NCI-H1048 (cell line): ENCODE measurements around the gene SPATS1.

Source experiments
- DNase-seq: peaks from one replicate; lab custom pipeline; 2025; lab: John Stamatoyannopoulos, UW

Gene SPATS1, protein sequence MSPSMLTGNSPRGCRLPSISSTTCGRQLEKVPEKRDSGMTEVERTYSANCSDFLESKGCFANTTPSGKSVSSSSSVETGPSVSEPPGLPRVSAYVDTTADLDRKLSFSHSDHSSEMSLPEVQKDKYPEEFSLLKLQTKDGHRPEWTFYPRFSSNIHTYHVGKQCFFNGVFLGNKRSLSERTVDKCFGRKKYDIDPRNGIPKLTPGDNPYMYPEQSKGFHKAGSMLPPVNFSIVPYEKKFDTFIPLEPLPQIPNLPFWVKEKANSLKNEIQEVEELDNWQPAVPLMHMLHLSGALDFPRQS

DNA sequence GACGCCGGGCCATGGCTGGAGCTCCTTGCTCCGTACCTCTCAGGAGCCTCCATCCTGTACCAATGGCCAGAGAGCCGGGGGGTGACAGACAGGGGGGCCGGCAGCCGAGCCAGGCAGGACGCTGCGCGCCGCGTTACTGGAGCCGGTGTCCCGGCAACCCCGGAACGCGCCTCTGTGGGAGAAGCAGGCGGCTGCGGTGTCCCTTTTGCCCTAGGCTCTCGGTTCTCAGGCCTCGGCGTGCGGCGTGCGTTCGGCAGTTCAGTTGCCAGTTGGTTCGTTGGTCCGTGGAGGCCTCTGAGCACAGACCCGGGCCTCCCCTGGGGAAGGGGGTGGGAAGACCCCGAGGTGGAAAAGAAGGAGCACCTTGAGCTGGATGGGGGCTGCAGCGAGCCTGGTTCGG is at the start of gene SPATS1:
Gene SPATS1 (plus strand): TSS at position 162 of the 400 bp plus-strand sequence. CDS start 446 bp downstream, outside the sequence.
- no peak for DNase-seq

DNA sequence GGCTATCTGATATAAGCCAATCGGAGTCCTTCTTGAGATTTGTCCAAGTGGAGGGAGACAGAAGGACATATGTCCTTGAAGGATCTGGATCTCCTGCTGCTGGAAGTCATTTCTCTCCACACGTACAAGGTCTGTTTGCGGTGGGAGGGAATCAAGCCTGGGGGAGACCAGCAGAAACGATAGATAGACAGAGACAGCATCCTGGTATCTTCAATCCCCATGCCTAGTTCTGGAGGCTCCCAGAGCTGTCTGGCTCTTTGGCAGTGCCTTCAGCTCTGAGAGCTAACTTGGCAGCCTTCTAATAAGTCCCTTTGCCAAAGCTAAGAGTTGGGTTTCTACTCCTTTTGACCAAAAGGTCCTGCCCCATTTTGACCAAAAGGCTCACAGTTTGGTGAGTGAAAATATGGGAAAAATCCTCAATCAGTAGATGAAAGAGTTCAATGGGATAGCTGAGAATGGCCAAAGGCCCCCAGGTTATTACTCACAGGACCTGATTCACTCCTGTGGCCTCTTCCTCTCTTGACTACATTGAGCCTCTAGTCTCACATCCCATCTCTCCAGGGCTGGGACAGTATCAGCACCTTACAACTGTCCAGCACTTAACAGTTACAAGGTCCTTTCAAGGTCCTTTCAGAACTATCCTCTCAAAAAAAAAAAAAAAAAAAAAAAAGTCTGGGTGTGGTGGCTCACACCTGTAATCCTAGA is 49.6 kb upstream of the SPATS1 start:
- no peak for DNase-seq

DNA sequence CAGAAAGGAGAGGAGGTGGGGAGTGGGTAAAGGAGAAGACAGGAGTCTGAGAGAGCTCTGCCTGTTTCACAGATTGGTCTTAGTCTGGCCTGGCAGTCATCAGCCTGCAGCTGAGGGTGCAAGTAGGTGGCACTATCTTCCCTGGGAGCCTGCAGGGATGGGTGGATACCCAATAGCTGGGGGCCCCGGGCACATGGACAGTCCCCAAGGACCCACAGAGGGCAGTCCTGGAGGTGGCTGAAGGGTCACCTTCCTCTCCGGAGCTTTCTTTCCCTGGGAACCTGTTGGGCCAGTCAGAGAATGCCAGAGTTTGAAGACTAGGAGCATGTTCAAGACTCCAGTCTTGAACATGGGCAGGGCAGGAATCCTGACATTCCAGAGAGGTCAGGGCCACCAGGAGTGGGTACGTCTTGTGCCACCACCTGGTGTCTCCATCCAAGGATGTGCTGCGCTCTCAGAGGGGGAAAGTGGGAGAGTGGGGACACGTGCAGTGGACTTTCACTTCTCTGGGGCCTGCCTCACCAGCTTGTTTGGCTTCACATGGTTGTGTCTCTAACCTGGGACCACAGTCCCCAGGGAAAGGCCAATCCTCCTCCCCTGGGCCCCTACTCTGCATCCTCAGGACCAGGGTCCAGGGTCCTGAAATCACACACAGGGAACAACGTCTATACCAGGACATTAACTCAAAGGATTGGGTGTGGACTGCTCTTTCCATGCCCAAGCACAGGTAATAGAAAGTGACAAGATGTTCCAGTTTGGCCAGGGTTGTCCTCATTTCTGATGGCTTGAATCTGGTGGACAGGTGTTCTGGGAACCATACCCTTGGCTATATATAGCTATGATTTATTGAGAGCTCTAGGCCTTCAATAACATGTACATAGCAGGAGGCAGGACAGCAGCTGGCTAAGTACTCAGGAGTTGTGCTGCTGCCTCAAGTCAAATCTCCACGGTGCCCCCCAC is 47.3 kb upstream of the SPATS1 start:
- no peak for DNase-seq

DNA sequence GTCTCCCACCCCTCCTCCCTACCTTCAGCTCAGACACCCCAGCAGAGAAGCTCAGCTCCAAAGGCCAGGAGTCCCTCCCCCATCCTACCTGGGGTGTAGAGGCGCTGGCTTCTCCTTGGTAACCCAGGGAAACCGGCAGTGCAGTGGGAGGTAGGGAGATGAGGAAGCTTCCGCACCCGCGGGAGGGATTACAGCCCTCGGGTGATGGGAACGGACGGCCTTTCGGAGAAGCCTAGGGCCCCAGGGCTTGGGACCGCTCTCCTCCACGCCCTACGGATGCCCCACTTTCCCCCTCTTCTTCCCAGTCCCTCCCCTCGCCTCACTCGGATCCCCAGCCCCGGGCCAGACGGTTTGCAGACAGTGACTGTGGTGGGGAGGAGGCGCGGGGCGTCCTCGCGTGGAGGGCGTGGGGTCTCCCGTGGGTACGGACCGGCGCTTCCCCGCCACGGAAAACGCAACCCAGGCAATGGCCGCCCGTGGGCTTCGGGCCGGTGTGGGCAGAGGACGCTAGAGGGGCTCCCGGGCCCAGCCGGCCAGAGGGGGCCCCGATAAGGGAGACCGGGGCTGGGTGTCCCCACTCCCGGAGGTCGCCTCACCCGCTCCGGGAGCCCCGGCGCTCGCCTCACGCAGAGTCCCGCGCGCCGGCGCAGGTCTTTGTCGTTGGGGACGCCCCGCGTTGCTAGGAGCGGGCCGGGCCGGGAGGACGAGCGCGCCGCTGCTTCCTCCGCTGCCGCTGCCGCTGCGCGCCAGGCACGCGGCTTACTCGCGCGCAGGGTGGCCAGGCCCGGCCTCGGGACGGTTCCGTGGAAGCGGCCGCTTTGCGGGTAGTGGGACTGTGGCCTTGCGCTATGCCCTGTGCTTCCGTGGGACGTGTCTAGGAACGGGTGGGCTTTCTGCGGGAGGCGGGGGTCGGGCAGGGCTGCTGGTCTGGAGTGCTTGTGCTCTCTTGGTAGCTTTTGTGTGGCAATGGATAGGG is 45.1 kb upstream of the SPATS1 start:
- DNase-seq, result no peak

DNA sequence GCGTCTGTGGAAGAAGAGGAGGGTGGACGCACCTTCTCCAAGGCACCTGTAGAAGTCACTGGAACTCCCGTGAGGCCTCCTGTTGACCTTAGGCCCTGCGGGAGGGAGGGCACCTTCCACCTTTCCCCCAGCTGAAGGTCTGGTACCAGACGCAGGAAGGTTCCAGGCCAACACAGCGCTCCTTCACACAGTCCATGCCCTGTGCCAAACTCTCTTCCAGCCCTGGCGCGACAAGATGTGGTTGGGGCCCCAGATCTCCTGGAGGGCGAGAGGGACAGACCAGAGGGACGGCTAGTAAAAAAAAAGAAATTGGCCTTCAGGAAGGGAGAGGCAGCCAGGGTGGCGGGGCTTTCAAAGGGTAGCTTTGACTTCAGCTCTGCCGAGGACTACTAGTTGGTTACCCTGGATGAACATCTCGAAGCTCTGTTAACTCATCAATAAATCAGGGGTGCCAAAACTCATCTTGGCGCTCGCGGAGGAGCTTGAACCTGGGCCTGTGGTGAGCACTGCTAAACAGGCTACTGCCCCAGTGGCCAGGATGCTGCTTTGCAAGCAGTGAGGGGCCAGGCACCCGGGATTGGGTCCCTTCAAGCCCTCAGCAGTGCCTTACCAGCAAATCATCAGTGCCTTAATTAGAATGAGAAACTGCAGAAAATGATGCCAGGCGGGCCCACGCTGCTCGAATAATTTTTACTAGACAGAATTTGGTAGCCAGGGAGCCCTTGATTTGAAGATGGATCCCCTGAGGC is 44.2 kb upstream of the SPATS1 start:
- no peak for DNase-seq

DNA sequence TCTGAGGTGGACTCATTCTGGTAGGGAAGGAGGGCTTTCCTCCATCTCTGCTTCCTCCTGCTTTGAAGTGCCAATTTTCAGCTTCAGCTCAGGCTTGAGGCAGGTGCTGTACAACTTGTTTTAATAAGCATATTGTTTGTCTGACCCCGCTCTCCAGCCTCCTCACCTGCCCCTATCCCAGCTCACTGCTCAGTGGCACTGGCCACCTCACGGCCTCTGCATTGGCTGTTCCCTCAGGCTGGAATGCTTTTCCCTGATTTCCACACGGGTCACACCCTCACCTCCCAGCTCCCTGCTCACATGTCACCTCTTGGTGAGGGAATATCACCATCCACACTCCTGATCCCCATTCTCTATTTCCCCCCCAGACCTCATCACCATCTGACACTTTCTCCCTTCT is 43.6 kb upstream of the SPATS1 start:
- no peak for DNase-seq

DNA sequence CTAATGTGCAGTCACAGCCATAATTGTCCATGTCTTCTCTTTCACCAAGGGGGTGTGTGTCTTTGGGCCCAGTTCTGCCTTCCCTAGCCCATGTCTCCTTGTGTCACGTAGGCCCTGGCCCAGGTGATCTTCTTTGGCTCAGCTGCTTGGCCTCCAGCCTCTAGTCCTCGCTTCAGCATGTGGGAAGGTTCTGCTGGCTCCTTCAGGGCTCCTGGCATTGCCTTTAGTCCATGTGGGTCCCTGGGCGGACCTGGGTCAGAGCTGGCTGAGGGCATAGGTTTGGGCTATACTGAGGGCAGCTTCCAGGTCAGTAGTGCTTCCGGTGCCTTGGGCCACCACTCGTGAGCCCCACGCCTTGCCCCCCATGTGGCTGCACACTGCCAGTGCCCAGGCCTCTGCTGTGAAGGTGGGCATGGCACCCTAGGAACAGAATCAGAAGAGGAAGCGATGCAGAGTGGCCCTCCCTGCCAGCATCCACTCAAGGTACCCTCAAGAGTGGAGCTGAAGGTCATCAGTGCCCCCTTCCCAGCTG is 42.1 kb upstream of the SPATS1 start:
- DNase-seq, result no peak

DNA sequence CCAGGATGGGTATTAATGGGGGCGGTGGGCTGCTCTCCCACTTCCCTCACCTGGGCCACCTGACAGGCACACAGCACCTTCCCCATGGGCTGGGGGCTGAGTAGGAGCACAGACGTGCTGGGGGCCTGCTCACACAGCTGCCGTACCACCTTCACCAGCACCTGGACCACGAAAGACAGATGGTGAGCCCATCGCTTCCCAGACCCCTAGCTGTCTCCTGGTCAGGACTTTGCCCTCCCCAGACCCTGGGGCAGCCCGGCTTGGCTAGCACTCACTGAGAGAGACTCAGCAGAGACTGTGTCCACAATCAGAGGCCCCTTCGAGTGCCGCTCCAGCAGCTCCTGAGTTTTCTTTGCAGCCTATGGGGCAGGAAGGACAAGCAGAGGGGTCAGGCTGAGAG is 41.3 kb upstream of the SPATS1 start:
- DNase-seq, result no peak

DNA sequence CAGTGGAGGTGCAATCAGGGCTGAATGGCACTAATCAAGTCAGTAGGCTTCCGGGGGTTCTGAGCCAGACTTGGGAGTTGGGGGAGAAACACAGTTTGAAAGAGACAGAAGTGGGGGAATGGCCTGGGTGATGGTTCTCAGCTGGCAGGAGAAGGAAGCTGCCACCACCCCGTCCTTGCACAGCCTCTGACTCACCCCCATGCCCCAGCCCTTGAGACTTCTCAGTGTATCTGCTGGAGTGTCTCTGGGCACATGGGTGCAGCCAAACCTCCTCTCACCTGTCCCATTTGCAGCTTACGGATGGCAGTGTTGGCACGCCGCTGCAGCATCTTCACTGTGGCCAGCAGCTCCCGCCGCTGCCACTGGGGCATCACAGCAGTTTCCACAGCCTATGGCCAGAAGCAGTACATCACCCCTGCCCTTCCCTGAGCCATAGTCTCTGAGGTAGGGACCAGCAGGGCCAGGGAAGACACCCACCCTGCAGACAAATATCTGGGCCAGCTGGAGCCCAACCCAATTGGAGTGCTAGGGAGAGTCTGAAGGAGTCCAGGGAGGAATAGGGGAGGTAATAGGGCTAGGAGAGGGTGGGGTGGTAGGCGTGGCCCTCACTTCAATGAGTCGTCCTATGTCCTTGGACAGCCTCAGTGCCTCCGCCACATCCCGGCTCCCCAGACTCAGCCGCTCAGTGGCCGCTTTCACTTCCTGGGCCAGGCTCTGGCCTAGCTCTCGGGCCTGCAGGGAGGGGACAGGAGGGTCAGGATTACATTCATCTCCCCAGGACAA is 40.5 kb upstream of the SPATS1 start:
- DNase-seq, result no peak

DNA sequence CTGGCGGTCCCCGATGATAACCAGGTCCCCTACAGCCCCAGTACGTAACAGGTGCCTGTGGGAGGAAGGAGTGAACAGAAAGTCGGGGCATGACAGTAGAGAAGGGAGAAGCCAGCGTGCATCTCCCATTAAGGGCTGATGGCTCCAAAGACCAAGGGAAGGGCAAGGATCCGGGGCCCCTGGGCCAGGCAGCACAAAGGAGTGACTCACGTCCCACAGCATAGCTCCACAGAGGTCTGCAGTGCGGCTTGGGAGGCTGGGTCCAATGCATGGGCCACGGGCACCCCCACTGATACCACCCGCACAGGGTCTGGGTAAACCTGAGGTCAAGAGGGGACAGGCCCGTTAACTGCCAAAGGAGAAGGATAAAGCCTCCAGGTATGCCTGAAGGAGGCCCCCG is 39.6 kb upstream of the SPATS1 start:
- no peak for DNase-seq

DNA sequence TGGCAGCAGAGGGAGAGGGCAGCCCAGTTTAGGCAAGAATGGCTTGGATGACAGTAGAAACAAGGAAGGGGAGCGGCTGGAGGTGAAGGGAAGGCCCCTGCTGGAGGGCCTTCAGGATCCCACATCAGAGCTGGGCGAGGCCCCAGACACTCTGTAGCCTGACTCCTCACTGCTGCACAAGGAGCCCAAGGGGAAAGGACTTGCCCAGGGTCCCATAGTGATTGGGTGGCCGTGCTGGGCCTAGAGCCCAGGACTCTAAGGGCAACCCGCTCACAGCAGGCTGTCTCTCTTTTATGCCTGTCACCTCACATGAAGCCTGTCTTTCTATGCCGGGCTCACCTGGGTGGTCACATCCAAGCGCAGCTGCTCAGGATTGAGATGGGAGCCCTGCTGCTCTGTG is 38.6 kb upstream of the SPATS1 start:
- no peak for DNase-seq

DNA sequence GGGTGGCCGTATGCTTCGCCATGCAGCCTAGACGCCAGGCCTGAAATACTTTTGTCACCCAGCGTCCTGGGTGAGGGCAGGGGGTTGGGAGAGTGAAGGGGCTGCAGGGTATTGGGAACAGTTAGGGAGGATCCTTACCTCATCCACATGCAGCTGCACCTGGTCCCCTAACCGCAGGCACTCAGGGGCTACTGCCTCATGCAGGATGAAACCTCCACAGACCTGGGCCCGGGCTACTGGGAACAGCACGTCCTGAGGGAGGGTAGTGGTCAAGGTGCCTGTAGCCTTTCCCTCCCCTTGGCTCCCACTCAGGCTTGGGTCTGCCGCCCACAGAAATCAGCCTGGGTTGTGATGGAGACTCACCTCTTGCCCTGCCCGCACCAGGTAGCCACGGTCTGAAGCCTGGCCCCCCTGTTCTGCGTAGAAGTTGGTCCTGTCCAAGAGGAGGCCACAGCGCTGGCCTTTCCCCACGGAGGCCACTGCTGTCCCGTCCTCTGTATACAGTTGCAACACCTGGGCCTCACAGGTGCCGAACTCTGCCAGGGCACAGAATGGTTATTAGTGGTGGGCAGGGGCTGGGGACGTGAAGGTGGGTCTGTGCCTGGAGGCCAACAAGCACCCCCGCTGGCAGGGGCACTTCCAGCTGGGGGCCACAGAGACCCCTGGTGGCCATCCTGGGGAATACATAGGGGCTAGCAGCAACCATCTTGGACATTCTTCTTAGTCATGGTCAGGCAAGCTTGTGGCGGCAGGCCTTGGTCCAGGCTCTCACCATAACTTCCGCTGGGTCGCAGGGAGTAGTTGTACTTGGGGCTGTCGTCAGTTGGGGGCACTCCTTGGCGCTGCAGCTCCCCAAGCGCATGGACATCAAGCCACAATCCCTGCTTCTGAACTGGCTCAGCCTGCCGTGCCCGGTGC is 37.9 kb upstream of the SPATS1 start:
- DNase-seq, result no peak

DNA sequence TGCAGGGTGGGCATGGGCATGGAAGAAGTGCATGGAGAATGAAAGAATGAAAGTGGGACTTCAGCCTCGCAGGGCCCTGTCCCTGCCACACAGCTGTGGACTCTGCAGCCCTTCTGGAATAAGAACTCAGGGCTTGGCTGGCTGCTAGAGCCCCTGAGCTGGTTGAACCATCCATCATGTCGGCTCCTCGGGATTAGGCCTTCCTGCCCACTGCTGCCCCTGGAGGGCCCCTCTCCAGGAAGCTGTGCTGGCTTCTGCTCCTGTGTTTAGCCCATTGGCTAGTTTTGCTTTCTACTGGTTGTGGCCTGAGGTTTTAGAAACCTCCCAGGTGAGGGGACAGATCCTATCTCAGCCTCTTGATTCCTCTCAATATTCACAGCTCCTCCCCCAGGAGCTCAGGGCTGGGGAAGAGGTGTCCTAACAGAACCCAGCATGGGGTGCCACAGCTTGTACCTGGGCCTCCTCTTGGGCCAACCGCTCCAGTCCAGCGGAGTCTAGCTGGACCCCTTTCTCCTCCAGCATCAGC is 37.2 kb upstream of the SPATS1 start:
- DNase-seq, result no peak

DNA sequence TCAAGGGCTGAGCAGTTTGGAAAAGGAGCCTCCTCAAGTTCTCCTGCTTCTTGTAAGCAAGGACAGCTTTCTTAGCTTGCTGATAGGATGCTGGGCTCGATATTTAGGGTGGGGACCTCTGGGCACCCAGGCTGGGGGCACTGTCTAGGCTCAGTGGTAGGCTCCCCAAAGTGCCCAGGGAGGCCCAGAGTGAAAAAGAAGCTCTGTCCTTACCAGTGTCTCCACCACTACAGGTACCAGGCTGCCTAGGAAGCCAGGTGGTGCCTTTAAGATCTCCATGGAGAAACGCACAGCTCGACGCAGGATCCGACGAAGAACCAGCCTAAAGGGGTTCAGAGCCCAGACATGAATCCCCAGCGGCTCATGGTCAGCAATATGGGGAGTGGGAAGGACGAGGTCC is 35.7 kb upstream of the SPATS1 start:
- no peak for DNase-seq

DNA sequence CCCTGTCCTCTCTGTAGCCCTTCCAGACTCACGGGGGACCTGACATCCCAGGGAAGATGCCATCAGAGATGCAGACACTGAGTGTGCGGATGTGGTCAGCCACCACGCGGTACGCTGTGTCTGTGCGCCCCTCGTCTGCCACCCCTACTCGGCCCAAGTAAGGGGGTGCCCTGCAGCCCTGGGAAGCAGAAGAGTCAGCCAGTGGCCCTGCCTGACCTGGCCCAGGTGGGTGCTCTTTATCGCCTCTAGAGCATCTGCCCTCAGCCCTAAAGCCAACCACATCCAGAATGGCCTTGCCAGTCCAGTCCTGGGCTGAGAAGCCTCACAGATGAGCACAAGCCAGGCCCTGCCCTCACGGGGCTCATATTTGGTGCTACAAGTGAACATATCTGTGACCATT is 35.2 kb upstream of the SPATS1 start:
- no peak for DNase-seq

DNA sequence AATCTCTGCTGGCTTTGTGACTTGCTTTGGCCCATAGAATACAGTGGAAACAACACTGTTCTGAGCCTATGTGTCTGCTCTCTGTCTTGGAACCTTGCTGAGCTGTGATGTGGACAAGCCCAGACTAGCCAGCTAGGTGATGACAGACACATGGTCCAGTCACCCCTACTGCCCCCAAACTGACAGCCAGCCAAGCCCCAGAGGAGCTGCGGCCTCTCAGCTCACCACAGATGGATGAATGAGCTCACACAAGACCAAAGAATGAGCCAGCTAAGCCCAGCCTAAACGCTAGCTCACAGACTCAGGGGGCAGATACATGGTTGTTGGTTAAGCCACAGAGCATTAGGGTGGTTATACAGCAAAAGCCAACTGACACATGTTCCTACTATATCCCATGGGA is 33.4 kb upstream of the SPATS1 start:
- no peak for DNase-seq

DNA sequence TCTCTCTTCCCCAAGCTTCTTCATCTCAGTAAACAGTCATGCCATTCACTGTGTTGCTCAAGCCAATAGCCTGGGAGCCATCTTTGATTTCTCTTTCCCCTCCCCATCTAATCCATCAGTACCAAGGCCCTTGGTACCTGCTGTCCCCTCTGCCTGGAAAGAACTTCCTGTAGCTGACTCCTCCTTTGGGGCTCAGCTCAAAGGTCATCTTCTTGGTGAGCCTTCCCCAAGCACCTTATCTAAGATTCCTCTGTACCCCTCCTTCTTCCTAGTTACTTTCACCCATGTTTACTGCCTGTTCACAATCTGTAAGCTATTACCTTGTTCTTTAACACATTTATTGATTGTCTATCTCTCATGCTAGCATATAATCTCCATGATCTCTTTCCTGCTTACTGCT is 32.8 kb upstream of the SPATS1 start:
- DNase-seq, result no peak

DNA sequence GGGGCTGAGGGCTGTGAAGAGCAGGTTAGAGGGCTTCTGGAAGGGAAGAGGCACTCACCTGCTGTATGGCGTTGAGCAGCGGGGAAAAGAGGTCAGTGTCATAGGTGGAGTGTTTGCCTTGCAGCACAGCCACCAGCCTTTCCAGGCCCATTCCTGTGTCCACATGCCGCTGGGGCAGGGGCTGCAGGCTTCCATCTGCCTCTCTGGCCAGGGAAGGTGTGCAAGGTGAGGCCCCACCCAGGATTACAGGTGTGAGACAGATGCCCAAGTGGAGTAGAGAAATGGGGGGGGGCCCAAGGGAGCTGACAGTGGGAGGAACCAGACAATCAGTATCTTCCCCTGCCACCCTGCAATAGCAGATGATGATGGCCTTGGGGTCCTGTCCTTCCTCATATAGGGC is 32.2 kb upstream of the SPATS1 start:
- no peak for DNase-seq
